ENCODE data around the gene ITGA6.
A peak's percentile ranks its signal among the peaks of the same experiment; 100 is the strongest.
"Not testable (repeated sequence)": the region's sequence is repeated elsewhere in the genome, so short reads cannot be mapped to it uniquely, and the experiment has no call there.

ITGA6 gene

GRCh38 chr2:172545408-172546075 is 118.2 kb downstream of the ITGA6 start:
- H3K27ac ChIP-seq: no peak overlapping the region
- TF ChIP-seq ZFX (IDR thresholded peaks at IDR 0.05; ENCODE audit: borderline replicate concordance): no peak
- TF ChIP-seq, protein P1, sequence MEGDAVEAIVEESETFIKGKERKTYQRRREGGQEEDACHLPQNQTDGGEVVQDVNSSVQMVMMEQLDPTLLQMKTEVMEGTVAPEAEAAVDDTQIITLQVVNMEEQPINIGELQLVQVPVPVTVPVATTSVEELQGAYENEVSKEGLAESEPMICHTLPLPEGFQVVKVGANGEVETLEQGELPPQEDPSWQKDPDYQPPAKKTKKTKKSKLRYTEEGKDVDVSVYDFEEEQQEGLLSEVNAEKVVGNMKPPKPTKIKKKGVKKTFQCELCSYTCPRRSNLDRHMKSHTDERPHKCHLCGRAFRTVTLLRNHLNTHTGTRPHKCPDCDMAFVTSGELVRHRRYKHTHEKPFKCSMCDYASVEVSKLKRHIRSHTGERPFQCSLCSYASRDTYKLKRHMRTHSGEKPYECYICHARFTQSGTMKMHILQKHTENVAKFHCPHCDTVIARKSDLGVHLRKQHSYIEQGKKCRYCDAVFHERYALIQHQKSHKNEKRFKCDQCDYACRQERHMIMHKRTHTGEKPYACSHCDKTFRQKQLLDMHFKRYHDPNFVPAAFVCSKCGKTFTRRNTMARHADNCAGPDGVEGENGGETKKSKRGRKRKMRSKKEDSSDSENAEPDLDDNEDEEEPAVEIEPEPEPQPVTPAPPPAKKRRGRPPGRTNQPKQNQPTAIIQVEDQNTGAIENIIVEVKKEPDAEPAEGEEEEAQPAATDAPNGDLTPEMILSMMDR (IDR thresholded peaks at IDR 0.05): no peak

GRCh38 chr2:172549131-172549530 is 121.7 kb downstream of the ITGA6 start:
- no peak overlapping the region for H3K27ac ChIP-seq

DNA sequence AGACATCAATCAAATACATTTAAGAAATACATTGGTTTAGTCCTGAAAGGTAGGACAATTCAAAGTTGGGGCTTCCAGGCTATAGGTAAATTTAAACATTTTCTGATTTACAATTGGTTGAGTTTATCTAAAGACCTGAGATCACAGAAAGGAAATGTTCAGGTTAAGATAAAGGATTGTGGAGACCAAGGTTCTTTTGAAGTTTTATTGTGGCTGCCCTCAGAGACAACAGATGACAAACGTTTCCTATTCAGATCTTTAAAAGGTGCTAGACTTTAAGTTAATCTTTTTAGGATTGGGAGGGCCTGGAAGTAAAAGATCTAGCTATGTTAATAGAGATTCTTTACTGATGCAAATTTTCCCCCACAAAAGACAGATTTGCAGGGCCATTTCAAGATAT is 122.4 kb downstream of the ITGA6 start:
- H3K27ac ChIP-seq: not testable (repeated sequence)

More at GRCh38 chr2:172549131-172549530, 121.7 kb downstream of the ITGA6 start:
- no peak for TF ChIP-seq ZFX (IDR thresholded peaks at IDR 0.05; ENCODE audit: borderline replicate concordance)
- TF ChIP-seq, protein P1 (IDR thresholded peaks at IDR 0.05): no peak

DNA sequence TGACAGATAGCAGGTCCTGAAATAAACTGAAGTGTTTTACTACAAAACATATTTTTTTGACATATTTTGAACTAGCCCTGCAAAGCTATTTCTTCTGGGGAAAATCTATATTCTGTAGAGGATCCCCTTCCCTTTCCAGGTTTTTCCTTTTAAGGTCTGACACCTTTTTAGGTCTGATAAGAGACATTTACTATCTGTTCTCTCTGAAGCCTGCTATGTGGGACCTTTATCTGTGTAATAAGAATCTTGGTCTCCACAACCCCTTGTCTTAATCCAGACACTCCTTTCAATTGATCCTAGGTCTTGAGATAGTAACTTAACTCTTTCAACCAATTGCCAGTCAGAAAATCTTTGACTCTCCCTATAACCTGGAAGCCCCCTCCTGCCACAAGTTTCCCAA is 123.0 kb downstream of the ITGA6 start:
- TF ChIP-seq, protein P1 (IDR thresholded peaks at IDR 0.05): no peak
- no peak for TF ChIP-seq ZFX (IDR thresholded peaks at IDR 0.05; ENCODE audit: borderline replicate concordance)
- no peak overlapping the region for H3K27ac ChIP-seq

DNA sequence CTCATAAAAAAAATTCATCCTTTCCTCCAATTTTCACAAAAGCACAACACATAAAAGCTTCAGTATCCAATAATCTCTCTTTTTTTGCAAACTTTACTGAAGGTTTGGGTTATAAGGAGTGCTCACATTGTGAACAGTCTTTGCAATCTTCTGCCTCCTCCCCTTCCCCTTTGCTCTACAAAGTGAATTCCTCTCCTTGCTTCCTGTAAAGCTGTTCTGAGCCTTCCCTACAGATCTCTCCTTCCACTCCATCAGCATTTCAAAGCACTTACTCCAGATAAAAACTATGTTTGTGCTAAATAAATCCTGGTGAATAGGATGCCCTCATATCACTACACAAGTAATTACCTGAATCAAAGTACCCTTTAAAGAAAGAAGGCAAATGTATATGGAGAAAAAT is 123.9 kb downstream of the ITGA6 start:
- H3K27ac ChIP-seq: no peak overlapping the region
- TF ChIP-seq, protein P1 (IDR thresholded peaks at IDR 0.05): no peak
- no peak for TF ChIP-seq ZFX (IDR thresholded peaks at IDR 0.05; ENCODE audit: borderline replicate concordance)

GRCh38 chr2:172552547-172553291 is 125.3 kb downstream of the ITGA6 start:
- H3K27ac ChIP-seq: no peak overlapping the region
- TF ChIP-seq ZFX (IDR thresholded peaks at IDR 0.05; ENCODE audit: borderline replicate concordance): no peak

DNA sequence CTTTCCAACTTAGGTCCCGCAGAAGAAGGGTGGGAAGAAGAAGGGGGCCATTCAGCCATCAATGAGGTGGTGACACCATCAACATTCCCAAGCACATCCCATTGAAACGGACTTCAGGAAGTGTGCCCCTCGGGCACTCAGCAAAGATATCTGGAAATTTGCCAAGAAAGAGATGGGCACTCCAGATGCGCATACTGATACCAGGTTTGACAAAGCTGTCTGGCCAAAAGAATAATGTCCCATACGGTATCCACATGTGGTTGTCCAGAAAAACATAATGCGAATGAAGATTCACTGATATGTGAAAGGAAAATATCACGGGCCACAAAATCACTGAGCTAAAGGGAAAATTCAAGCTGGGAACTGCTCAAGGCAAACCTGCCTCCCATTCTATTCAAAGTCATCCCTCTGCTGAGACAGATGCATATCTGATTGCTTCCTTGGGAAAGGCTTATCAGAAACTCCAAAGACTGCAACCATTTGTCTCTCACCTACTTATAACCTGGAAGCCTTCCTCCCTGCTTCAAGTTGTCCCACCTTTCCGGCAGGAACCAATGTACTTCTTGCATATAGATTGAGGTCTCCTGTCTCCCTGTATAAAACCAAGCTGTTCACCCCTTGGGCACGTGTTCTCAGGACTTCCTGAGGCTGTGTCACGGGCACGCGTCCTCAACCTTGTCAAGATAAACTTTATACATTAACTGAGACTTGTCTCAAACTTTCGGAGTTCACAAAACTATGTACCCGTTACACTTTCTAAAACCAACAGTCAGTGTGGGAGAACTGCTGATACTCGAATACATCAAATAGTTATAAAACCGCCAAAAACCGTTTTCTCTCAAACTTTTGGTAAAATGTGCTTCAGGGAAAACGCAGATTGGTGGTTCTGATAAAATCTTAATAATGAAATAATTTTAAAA is 127.2 kb downstream of the ITGA6 start:
- no peak for TF ChIP-seq ZFX (IDR thresholded peaks at IDR 0.05; ENCODE audit: borderline replicate concordance)
- TF ChIP-seq, protein P1 (IDR thresholded peaks at IDR 0.05): no peak
- no peak overlapping the region for H3K27ac ChIP-seq

DNA sequence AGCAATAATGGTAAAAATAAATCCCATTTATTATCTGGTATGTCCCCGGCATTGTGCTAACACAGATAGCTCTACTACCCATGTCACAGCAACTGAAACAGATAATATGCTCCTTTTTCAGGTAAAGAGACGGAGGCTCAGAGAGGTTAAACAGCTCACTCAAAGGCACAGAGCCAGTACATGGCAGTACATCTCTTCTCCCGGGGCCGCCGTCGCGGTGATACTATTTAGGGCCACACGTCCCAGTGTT is 127.8 kb downstream of the ITGA6 start:
- H3K27ac ChIP-seq: peak overlapping the region; percentile 78
- TF ChIP-seq, protein P1 (IDR thresholded peaks at IDR 0.05): no peak
- no peak for TF ChIP-seq ZFX (IDR thresholded peaks at IDR 0.05; ENCODE audit: borderline replicate concordance)

Measured in 22Rv1 (cell line).